HG02870 (cell line): Measurements from ENCODE around the gene CARD8.
"Not testable (repeated sequence)": the region's sequence is repeated elsewhere in the genome, so short reads cannot be mapped to it uniquely, and the experiment has no call there.

ENCODE experiments used
- ATAC-seq: cut with Tn5 transposase; IDR thresholded peaks from one replicate; pipeline ENCODE4 v1.9.1; 2021; ENCODE audit warnings: mild to moderate bottlenecking, moderate library complexity; ENCODE audit not compliant: unreplicated experiment

Gene CARD8, protein sequence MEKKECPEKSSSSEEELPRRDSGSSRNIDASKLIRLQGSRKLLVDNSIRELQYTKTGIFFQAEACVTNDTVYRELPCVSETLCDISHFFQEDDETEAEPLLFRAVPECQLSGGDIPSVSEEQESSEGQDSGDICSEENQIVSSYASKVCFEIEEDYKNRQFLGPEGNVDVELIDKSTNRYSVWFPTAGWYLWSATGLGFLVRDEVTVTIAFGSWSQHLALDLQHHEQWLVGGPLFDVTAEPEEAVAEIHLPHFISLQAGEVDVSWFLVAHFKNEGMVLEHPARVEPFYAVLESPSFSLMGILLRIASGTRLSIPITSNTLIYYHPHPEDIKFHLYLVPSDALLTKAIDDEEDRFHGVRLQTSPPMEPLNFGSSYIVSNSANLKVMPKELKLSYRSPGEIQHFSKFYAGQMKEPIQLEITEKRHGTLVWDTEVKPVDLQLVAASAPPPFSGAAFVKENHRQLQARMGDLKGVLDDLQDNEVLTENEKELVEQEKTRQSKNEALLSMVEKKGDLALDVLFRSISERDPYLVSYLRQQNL

DNA sequence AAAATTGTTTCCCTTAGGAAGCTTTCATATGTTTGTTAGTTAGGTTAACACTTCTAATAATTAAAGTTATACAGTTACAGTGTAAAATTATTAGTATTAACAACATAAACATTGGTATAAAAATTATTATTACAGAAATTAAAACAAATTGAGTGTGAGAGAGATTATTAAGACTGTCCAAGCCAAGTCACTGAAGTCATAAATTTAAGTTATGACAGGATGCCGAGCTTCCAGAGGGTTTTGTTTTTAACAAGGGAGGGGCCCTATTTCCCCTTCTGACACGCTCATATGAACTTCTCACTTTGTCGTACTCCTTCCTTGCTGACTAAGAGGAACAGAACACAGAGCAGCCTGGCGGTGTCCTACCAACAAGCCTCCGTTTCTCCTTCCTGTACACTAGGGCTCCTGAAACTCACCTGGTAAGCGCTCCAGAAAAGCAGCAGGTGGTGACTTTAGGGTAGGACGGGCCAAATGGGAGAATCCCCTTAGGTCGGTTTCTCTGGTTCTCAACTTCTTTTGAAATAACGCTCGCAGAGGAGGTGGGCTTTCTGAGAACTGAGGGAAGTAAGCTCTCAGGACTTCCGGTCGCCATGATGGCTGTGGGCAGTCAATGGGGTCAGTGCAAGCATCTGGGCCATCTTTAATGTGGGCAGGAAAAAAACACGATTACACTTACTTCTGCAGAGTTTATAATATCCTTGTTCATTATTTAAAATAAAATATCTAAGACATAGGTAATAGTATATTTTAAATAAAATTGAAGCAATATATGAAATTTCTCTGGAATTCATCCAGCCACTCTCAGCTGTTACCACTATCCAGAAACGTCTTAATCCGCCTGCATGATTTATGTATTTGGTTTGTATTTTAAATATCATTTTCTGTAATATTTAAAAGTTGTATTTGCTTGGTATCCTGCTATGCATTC lies at the start of gene CARD8:
Gene CARD8, minus strand, starts transcription at position 537 of the 928 bp plus-strand sequence. CDS start 14,892 bp downstream, outside the sequence.
- ATAC-seq, result peak; percentile 55

DNA sequence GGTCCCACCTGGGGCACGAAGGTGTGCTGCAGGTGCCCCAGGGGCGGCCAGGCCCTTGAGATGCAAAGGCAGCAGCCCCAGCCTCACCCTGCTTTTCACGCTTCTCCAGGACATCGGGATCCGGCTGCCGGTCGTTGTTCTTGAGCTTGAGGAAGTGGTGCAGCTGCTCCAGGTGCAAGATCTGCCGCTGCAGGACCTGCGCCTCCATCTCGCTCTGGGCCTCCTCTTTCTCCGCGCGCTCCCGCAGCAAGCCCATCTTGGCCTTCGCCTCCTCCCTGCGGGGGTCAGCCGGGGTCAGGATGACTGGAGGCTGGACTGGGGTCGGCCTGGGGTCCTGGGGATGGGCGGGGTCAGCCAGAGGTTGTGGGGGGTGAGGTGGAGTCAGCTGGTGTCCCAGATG lies 48.2 kb upstream of the CARD8 start:
- ATAC-seq, result no peak

DNA sequence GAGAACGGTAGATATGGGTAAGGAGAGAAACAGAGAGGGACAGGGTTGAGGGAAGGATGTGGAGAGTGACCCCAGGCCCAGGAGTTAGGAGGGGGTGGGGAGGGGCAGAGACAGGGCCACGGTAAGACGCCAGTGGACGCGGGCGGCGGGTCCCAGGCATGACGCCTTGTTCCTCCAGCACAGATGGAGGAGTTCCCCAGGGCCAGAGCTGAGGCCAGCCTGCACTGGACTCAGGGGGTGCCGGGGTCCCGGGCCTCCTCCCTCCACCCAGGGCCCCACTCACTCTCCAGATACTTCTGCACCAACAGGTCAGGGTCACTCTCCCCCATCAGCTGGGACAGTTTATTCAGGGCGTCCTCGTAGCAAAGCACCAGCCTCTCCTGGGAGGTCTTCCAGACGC lies 47.7 kb upstream of the CARD8 start:
- ATAC-seq, result no peak

DNA sequence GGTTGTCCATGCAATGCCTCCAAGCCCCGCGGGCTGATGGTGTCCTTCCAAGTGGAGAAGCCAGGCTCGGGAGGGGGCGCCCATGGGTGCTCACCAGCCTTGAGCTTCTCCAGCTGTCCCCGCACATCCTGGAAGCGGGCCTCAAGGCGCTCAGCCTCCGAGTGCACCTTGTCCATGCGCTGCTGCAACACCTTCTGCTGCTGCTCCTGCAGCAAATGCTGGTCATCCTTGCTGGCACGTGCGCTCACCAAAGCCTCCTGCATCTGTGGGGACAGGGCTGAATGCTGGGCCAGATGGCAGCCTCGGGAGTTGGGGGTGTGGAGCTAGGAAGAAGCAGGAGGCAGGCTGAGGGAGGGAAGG lies 46.9 kb upstream of the CARD8 start:
- no peak for ATAC-seq

DNA sequence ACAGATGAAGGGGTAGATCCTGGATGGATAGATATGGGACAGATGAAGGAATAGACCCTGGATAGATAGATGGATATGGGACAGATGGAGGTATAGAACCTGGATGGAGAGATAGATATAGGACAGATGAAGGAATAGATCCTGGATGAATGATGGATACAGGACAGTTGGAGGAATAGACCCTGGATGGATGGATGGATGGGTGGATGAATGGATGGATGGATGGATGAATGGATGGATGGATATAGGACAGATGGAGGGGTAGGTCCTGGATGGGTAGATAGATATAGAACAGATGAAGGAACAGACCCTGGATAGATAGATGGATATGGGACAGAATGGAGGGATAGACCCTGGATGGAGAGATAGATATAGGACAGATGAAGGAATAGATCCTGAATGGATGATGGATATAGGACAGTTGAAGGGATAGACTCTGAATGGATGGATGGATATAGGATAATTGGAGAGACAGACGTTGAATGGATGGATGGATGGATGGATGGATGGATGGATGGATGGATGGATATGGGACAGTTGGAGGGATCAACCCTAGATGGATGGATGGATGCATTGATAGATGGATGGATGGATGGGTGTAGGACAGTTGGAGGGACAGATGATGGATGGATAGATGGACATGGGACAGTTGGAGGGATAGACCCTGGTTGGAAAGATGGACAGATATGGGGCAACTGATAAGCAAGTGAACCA lies 46.3 kb upstream of the CARD8 start:
- no peak for ATAC-seq

DNA sequence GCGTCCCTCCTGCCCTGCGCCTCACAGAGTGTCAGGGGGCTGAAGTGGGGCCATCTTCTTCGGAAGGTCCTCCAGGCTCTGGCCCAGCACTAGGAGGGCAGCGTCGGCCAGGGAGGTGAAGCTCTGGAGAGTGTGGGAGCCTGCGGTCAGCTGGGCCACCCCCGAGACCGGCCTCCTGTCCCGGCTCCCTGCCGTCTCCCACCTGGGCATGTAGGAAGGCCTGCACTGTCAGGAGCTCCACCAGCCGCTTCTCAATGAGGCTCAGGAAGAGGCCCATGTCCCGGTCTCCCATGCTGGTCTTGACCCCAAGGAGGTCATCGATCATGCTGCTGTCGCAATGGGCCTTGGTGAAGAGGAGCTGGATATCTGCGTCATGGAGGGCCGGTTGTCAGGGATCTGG lies 42.3 kb upstream of the CARD8 start:
- ATAC-seq, result no peak

DNA sequence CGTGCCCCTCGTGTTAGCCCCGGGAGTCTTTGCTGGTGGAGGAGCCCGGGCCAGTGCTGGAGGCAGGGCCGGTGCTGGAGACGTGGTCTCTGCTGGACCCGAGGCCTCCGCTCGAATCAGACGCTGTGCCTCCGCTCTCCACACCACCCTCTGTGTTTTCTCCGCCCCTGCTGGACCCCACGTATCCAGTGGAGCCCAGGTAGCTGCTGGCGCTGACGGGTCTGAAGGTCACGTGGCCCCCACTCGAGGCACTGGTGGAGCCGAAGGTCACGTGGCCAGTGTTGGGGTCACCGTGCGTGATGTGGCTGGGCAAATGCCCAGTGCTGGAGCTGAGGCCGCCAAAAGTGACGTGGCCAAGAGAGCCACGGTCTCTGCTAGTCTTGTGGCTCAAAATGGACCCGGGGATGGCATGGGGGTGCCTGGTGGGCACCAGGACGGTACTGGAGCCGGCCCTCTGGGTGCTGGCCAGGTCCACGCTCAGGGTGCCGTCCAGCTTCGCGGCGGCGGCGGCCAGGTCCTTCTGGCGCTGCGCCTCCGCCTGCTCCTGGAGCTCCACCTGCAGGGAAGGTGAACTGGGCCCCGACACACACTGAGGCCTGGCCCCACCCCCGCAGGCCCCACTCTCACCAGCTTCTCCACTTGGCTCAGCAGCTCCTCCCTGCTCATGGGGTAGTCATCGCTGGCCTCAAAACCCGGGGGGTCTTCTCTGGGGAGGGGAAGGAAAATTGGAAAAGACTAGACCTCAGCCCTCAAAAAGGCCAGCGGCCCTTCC lies 41.4 kb upstream of the CARD8 start:
- no peak for ATAC-seq

DNA sequence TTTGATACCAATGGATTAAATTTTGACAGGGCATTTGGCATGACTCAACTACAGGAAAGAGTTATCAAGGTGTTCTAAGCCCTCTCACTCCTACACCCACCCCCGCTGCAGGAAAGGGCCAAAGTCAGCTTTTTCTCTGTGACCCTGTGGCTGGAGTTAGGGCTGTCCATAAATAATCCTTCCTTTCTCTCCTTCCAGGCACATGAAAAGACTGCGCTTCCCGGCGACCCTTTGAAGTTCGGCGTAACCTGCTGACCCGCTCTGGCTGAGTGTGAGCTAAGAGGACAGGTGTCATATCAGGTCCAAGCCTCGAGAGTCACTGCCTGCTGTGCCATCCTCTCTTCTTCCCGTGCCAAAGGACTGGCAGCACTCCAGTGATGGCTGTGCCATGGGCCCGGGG lies 39.7 kb upstream of the CARD8 start:
- ATAC-seq, result no peak

DNA sequence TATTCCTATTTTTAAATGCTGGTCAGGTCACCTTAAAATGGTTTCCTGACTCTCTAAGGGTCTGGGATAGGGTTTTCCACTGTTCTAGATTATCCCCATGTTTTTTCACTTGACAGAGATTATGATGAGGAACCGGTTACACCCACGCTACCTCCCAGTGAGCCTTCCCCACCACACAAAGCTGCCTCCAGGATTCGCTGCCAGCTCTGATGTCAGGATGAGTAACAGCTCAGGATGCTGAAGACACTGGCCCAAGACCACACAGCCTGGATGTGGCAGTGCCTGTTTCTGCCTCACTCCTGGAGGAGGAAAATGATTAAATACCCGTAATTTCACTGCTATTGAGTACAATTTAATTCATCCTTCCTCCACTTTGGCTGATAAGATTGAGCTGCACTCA lies 37.1 kb upstream of the CARD8 start:
- no peak for ATAC-seq

DNA sequence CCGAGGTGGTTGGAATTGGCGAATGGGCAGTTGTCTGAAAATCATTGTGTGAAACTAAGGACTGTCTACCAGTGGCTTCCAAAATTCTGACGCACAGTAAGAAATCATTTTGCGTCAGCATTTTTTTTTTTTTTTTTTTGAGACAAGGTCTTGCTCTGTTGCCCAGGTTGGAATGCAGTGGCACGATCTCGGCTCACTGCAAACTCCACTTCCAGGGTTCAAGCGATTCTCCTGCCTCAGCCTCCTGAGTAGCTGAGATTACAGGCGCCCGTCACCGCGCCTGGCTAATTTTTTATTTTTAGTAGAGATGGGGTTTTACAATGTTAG lies 35.7 kb upstream of the CARD8 start:
- ATAC-seq, result not testable (repeated sequence)

DNA sequence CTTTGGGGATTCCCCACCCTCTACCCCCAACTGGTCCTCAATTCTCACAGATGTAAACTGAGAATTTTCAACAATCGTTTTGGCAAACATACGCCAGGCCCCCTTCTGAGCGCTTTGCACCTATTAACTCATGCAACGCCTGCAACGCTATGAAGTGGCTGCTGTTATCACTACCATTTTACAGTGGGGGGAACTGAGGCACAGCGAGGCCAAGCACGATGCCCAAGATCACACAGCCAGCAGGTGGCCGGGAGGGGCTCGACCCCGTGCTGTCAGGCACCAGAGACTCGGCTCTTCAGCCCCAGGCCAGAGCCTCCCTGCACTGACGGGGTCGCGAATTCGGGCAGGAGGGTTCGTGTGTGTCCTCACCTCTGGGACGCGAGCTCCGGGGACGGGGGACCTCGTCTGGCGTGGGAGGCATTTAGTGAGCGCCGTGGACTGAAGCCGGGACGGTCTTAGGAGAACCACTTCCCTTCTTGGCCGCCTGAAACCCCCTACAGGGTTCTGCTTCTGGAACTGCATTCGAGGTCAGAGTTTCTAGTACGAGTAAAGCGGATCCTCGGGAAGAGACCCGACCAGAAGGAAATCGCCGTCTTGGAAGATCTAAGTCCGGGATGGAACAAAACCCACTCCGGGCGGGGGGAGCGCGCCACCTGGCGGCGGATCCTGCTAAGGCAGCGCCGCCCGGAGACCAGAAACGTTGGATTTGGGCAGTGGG lies 35.2 kb upstream of the CARD8 start:
- no peak for ATAC-seq

DNA sequence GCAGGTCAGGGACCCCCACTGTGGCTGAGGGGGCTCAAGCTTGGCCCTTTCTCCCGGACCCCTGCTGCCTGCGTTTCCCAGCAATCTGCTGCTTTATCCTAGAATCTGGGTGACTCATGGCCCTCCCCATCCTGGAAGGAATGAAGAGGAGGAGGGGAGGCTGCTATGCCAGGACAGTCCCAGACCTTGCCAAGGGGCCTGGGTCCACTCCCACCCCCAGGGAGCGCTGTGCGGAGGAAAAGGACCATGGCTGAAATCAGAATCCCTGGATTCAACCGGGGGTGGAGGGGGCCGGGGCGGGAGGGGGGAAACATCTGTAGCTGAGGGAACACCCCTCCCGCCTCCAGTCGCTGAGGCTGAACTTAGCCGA lies 34.7 kb upstream of the CARD8 start:
- no peak for ATAC-seq

DNA sequence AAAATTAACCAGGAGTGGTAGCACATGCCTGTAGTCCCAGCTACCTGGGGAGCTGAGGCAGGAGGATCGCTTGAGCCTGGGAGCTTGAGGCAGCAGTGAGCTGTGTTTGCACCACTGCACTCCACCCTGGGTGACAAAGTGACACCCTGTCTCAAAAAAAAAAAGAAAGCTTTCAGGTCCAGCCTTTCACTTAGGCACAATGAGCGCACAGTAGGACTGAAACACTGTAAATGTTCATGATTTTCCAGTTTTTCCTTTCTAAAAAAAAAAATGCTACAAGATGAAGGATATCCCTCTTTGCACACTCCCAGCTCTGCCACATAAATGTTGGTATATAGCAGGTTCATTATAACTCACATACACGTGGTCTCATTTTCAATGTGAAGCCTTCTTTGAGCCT lies 32.0 kb upstream of the CARD8 start:
- no peak for ATAC-seq

DNA sequence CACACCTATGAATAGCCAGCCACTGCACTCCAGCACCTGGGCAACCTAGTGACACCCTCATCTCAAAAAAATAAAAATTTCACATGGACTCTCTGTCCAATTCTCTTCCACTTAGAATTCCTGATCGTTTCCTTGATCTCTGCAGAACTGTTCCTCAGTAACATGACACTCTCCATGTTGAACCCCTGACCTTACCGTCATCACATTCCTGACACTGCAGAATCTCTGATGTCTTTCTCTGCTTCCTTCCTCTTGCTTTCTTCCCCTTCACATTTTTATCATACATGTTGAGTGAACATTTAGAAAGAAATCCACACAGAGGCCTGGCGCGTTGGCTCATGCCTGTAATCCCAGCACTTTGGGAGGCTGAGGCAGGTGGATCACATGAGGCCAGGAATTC lies 29.2 kb upstream of the CARD8 start:
- no peak for ATAC-seq

DNA sequence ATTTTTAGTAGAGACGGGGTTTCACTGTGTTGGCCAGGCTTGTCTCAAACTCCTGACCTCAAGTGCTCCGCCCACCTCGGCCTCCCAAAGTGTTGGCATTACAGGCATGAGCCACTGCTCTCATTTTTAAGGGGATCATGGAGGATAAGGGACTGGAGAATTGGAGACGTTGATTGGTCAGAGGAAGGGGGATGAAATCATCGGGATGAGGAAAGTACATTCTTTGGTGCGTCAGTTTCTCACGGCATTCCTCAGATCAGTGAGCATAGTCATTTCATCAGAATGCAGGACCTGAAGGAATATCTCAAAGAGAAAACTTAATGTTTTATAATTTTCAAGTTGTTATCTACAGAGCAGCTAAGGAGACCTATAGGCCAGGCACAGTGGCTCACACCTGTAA lies 28.2 kb upstream of the CARD8 start:
- ATAC-seq, result no peak

DNA sequence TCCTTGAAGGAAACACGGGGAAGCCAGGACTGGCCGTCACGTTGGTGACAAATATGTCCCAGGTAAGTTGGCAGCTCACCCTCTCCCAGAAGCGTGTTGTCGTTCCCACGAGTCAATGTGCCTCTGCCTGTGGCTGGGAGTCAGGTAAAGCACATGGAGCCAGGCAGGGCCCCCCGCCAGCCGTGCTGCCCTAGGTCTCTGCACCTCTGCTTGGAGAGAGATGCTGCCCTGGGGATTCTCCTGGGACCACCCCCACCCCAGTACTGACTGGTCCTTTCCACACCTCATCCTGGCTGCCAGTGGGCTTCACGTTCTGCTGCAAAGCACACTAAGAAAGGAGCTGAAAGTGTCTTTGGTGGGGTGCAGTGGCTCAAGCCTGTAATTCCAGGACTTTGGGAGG lies 24.0 kb upstream of the CARD8 start:
- ATAC-seq, result no peak

DNA sequence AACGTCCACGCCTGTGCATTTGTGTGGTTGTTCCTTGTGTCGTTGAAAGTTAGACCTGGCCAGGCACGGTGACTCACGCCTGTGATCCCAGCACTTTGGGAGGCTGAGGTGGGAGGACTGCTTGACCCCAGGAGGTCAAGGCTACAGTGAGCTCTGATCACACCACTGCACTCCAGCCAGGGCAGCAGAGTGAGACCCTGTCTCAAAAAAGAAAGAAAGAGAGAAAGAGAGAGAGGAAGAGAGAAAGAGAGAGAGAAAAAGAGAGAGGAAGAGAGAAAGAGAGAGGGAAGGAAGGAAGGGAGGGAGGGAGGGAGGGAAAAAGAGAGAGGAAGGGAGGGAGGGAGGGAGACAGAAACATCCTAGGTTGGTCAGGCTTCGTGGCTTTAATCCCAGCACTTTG lies 19.2 kb upstream of the CARD8 start:
- ATAC-seq, result no peak

DNA sequence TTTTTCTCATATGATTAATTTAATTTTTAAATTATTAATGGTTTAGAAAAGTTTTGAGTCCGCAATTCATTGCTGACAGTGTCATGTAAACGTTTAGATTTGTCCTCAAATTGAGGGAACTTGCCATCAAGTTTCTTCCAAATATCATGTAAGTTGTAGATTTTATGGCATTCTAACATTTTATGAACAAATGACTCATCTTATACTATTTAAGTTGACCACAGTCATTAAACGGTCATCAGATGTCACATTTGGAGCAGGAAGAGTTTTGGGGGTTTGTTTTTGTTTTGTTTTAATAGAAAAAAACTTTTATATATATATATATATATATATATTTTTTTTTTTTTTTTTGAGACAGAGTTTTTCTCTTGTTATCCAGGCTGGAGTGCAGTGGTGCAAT lies 18.5 kb upstream of the CARD8 start:
- ATAC-seq, result no peak

DNA sequence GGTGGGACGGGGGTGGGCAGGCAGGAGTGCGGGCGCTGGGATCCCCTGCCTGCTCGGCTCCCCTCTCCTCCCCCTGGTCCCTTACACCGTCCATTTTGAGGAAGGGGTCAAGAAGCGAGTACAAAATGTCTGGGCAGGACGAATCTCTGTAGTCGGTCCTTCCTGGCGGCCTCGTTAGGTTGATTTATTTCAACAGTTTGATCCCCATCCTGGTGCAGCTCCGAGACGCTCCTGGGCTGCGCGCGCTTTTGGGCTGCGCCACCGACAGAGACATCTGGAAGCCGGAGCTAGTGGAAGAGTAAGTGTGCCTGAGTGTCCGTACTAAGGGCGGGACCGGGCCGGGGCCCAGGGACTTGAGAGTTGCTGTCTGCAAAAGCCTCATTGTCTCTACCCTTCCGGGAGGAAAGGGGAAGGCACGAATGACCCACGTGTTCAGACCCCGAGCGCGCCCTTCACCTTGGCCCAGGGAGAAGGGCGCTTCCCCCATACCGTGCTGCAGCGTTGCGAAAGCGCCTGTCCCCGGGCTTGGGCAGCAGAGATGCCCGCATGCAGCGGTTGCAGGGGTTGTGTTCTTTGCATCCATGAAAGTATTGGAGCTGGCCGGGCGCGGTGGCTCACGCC lies 15.9 kb upstream of the CARD8 start:
- ATAC-seq, result no peak

DNA sequence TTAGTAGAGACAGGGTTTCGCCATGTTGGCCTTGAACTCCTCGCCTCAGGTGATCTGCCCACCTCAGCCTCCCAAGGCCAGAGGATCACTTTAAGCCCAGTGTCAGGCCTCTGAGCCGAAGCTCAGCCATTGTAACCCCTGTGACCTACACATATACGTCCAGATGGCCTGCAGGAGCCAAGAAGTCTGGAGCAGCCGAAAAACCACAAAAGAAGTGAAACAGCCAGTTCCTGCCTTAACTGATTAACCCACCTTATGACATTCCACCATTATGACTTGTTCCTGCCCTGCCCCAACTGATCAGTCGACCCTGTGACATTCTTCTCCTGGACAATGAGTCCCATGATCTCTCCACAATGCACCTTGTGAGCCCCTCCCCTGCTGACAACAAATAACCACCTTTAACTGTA lies 13.9 kb upstream of the CARD8 start:
- ATAC-seq, result not testable (repeated sequence)
